NCI-H446 (cell line): ENCODE data around the gene PAGE5.

Experiments used
- DNase-seq, 2 experiments: peaks; one replicate each; lab custom pipeline; 2025; lab: John Stamatoyannopoulos, UW

Gene PAGE5, protein sequence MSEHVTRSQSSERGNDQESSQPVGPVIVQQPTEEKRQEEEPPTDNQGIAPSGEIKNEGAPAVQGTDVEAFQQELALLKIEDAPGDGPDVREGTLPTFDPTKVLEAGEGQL

DNA sequence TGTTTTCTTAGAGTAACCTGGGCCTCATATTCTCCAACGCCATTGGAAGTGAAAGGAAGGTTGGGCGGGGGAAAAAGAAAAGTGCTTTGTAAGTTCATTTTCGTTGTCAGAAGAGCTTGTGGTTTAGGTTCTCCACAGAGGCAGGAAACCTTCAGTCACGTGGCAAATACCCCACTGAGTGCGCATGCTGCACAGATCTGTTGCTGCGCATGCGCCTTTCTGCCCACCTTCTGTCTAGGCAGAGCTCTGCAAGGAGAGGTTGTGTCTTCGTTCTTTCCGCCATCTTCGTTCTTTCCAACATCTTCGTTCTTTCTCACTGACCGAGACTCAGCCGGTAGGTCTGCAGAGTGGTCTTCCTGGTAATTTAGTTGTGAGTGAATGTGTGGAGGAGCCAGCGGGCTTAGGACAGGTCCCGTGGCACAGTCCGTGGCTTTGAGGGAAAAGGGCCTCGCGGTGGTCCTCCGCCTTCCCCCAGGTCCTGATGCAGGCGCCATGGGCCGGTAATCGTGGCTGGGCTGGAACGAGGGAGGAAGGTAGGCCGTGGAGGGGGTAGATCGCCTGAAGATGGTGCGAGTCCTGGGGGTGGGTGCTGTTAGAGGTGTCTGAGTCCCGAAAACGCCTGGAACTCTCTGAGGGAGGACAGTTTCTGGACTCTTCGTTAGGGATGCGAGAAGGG, at the start of gene PAGE5:
PAGE5 (plus strand) TSS at position 228 of the 676 bp plus-strand sequence. CDS start 1,037 bp downstream, outside the sequence.
- no peak for DNase-seq

DNA sequence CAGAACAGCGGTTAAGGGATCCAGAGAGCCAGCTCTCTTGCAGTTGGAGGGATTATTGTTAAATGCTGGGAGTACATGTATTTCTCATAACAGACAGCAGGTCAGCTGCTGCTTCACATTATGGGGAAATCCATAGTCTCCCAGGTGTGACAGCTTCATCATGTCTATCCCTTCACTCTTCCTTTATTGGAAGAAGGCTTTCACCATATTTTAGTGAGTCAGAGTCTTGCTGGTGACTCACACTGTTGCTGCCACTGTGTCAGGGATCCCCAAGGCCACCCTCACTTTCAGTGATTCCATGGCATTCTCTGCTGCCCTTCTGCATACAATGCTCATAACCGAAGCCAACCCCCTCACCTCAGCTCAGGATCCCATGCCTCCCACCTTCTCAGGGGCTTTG, 32.9 kb upstream of the PAGE5 start:
- no peak for DNase-seq

DNA sequence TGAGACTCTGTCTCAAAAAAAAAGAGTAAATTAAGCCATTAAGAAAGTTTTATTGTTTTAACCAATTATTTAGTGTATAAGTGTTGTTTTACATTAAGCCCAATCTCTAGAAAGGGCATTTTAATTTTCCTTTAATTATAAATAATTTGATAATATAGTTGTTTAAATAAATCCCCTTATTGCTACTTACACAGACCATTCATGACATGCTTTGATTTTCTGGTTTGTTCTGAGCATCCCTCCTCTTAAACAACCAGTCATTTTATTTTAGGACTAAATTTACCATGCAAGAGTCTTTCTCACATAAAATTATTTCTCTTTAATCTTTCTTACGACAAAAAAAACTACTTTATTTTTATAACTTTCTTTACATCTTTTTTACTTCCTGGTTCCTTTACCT, 23.5 kb upstream of the PAGE5 start:
- no peak for DNase-seq

GRCh38 chrX:55201930-55202579, 18.1 kb upstream of the PAGE5 start:
- DNase-seq, result no peak

GRCh38 chrX:55206162-55206941, 13.8 kb upstream of the PAGE5 start:
- DNase-seq, result no peak

DNA sequence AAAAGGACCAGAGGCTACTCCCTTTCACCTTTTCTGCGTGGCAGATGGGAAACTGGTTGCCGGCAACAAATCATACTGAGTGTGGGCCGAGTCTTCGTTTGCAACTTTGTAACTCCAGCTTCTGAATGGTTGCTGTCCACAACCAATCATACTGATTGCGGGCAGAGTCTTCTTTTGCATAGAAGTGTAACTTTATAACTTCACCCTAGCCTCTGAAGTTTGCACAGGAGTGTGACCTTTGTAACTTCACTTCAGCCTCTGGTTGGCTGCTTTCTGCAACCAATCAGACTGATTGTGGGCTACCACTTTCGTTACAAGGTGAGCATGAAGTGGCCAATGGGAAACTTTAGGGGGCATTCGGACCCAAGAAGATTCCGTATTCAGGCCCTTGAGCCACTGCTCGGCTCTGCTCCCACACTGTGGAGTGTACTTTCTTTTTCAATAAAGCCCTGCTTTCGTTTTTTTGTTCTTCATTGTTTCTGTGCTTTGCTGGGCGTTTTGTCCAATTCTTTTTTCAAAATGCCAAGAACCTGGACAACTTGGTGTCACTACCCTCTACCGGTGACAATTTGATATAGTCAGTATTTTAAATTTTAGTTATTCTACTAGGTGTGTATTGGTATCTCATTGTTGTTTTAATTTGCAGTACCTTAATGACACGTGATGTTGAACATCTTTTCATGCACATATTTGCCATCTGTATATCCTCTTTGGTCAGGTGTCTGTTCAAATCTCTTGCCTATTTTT, 9.0 kb upstream of the PAGE5 start:
- no peak for DNase-seq

DNA sequence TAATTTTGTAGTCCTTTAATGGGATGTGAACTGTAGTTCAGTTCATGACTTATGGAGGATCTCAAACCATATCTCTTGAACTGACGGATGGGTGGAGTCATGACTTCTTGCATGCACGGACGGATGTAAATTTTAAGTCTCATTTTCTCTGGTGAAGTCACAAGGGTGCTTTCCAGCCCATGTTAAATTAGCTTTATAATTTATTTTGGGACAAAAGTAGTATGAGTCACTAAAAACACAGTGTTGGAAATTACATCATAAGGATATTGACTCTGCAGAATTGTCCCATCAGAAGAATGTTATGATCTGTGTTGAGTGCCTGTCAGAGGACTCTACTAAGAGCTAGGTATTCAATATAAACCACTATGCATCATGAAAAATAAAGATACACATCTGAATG, 6.8 kb upstream of the PAGE5 start:
- no peak for DNase-seq

DNA sequence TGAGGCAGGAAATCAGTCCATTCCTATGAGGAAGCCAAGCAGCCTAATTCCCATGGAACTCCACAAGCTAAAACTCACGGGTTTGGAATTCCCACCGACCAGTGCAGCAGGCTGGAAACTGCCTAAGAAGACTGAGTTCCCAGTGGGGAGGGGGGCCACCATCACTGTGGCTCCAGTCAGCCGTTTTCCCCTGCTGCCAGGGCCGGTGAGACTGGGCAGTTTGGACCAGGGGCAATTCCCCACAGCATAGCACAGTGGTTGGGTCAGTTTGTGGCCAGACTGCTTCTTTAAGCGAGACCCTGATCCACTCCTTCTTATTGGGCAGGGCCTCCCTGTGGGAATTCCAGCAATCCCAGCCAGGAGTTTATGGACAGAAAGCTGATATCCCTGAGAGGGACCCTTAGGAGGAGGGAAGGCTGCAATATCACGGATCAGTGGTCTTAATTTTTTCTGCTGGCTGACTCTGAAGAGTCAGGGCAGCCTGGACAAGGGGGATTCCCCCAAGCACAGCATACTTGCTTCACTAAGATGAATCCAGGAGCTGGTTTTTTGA, 20.7 kb downstream of the PAGE5 start:
- DNase-seq, result no peak

- no peak for DNase-seq
These were observed 33.4 kb downstream of the PAGE5 start for GRCh38 chrX:55253528-55253927.

- no peak for DNase-seq
These were observed 40.7 kb downstream of the PAGE5 start for GRCh38 chrX:55260806-55261205.

- DNase-seq, result no peak
These were observed 44.7 kb downstream of the PAGE5 start, which contains the start of gene PAGE3 for GRCh38 chrX:55264816-55265215. Gene PAGE3, minus strand, starts transcription at chrX:55264916. Its CDS starts 1,013 bp downstream, at chrX:55263903.
